HG02885 (cell line): ENCODE data around the gene MAL.
"Not testable (repeated sequence)": the region's sequence is repeated elsewhere in the genome, so short reads cannot be mapped to it uniquely, and the experiment has no call there.

ENCODE experiments used
- ATAC-seq: cut with Tn5 transposase; IDR thresholded peaks from one replicate; pipeline ENCODE4 v1.9.1; 2021; ENCODE audit warnings: mild to moderate bottlenecking; ENCODE audit not compliant: unreplicated experiment, poor library complexity

Gene MAL

DNA sequence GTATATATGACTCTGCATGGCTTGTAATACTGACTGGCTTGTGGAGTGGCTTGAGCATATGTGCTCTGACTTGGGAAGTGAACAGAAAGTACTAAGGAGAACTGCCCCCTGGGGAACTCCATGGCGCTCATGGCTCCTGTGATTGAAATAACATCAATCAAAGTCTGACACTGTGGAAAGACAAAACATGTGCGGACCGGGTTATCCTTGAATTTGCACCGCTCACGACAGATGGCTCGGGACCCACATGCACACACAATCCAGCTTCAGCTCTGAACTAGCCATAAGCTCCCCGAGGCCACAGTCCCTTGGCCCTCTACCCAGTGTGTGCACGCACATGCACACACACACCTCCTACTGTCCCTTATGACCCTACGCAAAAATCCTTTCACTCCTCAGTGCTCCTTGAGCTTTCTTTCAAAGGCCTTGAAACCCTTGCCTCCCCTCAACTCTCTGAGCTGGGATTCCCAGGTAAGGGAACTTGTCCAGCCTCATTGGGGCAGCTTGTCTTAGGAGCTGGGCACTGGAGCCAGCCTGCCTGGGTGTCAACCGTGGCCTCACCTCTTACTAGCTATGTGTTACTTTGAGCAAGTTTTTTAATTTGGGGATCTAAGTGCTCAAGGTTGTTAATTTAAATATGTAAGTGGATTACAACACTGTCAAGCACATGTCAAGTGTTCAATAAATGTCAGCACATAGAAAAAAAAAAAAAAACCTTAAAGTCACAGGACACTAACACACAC is 52.5 kb downstream of the MAL start:
- ATAC-seq: no peak

DNA sequence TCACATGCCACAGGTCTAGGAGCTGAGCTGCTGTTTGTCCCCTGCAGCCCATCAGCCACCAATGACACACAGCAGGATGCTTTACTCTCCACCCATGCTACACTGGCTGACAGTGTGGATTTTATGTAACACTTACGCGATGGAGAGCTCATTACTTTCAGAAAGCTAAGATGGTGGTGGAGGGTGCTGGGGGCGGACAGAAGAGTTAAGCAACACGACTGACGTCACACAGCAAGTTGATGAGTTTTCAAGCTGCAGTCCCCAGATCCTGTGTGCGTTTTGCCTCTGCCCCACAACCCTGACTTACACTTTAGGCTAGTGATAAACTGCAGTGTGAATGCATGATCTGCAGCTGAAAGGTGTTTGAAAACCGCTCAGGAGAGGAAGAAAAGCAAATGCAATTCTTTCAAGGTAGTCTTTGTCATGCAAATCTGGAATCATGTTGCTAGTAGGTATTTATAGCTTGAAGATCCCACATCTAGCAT is 53.7 kb downstream of the MAL start:
- no peak for ATAC-seq

DNA sequence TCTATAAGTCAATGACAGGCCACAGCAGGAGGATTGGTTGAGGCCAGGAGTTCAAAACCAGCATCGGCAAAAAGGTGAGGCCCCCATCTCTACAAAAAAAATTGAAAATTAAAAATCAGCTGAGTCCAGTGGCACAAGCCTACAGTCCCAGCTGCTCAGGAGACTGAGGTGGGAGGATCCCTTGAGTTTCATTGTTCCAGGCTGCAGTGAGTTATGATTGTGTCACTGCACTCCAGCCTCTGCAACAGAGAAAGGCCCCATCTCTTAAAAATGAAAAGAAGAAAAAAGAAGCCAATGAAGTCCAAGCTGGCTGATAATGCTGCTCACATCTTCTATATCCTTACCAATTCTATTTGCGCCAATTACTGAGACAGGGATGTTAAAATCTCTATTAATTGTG is 57.0 kb downstream of the MAL start:
- ATAC-seq: no peak

DNA sequence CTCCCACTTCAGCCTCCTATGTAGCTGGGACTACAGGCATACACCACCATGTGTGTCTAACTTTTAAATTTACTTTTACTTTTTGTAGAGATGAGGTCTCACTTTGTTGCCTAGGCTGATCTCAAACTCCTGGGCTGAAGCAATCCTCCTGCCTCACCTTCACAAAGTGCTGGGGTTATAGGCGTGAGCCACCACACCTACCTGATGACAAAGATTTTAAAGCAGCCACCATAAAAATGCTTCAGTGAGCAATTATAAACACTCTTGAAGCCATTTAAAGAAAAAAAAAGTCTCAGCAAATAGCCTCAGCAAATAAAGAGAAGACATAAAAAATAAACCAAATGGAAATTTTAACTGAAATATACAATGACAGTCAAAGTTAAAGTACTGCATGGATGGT is 60.5 kb downstream of the MAL start:
- ATAC-seq: no peak

DNA sequence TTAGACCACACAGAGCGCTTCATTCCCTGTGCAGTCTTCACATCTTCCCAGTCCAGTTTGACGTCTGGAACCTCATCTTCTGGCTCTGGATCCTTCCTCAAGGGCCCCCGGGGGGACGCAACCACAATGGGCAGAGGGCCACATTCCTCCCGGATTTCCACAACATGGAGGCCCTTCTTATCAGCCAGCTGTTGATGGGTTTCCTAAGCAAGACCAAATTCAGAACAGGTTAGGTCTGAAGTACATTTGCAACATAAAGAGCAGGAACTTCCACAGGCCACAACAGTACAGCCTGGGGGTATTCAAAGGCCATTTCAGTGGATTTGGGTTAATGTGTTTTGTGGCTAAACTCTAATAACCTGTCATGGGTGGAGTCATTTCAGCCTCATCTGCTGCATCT is 61.9 kb downstream of the MAL start:
- no peak for ATAC-seq

DNA sequence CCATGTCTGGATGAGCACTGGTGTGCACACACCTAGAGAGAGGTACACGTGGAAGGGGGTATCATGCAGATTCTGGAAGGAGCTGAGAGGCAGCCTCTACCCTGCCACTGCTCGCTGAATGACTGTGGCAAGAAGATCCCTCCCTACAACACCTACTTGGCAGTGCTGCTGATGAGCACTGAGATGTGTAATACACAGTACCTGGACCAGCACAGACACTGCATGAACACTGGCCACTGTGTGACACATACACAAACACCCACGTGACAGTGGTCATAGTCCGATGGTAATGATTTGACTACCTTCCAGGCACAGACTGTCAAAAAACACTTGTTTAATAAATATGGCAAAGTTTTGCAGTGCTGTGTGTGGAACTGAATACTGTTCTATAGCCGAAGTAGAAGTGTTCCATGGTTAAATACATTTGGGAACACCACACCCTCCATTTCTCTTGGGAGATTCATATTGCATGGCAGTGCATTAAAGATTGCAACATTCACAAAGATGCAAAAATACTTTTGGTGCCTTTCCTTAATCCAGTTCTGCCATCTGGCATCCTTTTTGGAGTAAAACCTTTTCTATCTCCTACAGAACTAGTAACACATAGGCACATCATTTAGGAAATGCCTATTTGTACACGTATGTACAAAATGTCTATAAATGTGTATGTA is 66.5 kb downstream of the MAL start:
- no peak for ATAC-seq

DNA sequence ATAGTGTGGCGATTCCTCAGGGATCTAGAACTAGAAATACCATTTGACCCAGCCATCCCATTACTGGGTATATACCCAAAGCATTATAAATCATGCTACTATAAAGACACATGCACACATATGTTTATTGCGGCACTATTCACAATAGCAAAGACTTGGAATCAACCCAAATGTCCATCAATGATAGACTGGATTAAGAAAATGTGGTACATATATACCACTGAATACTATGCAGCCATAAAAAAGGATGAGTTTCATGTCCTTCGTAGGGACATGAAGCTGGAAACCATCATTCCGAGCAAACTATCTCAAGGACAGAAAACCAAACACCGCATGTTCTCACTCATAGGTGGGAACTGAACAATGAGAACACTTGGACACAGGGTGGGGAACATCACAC is 72.8 kb downstream of the MAL start:
- ATAC-seq: not testable (repeated sequence)

DNA sequence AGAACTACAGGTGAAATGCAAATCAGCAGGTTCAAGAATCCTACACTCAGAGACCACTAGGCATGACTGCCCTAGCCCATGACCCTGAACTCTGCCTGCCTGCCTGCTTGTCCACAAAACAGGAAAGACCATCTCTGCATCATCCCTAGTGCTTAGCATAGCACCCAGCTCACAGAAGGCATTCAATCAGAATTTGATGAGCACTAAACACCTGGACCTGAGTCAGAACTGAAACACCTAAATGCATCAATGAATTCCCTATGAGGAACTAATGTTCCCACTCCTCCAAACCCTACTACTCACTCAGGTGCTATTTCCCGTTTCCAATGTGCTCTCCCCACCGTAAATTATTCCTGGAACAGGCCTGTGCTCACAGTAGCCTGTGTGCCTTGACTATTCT is 74.4 kb downstream of the MAL start:
- no peak for ATAC-seq
